22Rv1 (cell line): ENCODE data around the gene ABL2.

Experiments
- ZFX ChIP-seq: fragments of 450-650 bp; IDR thresholded peaks from 2 replicates; pipeline ENCODE4 v1.6.1; 2017; ENCODE audit warnings: antibody characterized with exemption, borderline replicate concordance
- TF ChIP-seq, protein P1 (sequence below): fragments of 450-650 bp; IDR thresholded peaks from 2 replicates; pipeline ENCODE4 v1.5.1; 2017; ENCODE audit warnings: mild to moderate bottlenecking

- TF ChIP-seq, protein P1, sequence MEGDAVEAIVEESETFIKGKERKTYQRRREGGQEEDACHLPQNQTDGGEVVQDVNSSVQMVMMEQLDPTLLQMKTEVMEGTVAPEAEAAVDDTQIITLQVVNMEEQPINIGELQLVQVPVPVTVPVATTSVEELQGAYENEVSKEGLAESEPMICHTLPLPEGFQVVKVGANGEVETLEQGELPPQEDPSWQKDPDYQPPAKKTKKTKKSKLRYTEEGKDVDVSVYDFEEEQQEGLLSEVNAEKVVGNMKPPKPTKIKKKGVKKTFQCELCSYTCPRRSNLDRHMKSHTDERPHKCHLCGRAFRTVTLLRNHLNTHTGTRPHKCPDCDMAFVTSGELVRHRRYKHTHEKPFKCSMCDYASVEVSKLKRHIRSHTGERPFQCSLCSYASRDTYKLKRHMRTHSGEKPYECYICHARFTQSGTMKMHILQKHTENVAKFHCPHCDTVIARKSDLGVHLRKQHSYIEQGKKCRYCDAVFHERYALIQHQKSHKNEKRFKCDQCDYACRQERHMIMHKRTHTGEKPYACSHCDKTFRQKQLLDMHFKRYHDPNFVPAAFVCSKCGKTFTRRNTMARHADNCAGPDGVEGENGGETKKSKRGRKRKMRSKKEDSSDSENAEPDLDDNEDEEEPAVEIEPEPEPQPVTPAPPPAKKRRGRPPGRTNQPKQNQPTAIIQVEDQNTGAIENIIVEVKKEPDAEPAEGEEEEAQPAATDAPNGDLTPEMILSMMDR: no peak
- no peak for TF ChIP-seq ZFX
These were observed 20.6 kb downstream of the ABL2 start for GRCh38 chr1:179208681-179209477.
